GM12878 (cell line): Measurements from ENCODE around the gene HOPX. TPM values are rescaled to one million over a fixed set of nuclear protein-coding genes. Genes with fewer than 3 reads are reported as not detected.

Experiments
- ATAC-seq: fragments of 200-7000 bp; cut with Tn5 transposase; 3 replicates; pipeline ENCODE4 v1.9.1; 2020; ENCODE audit warnings: mild to moderate bottlenecking, moderate library complexity
- BruUV-seq: library from RNA; stranded (reverse); fragments of 400-500 nt; replicated peaks from 2 replicates; lab custom pipeline; 2021; lab: Mats Ljungman, UMichigan
- CTCF ChIA-PET: fragments of 300-600 bp; sonication (Branson Sonifier 250); formaldehyde crosslinking; extraction: SDS; loops from one replicate; lab custom pipeline; 2021; ENCODE audit warnings: inconsistent platforms; lab: Yijun Ruan, JAX
- POLR2A ChIA-PET: fragments of 350-600 bp; formaldehyde crosslinking; extraction: SDS; loops from one replicate; lab custom pipeline; 2021; ENCODE audit warnings: inconsistent platforms; lab: Charles Lee
- RAD21 ChIA-PET: fragments of 300-600 bp; sonication (Branson Sonifier 250); formaldehyde crosslinking; loops from one replicate; lab custom pipeline; 2023; ENCODE audit warnings: antibody characterized with exemption; ENCODE audit not compliant: unreplicated experiment; lab: Charles Lee
- SMC1A ChIA-PET: fragments of 300-600 bp; sonication (Branson Sonifier 250); formaldehyde crosslinking; loops from one replicate; lab custom pipeline; 2023; ENCODE audit not compliant: unreplicated experiment, uncharacterized antibody; lab: Charles Lee
- DNase-seq: peaks from one replicate; pipeline ENCODE4 v3.0.0-alpha.2; 2011; ENCODE audit warnings: low read depth, low spot score
- FAIRE-seq: peaks from 3 replicates; lab custom pipeline; 2011; peaks lifted over from hg19 to GRCh38; lab: Jason Lieb, UNC
- H2AFZ ChIP-seq: 2 replicates; pipeline ENCODE4 v1.6.0; 2011; ENCODE audit warnings: low read depth, low read length, control low read depth; ENCODE audit not compliant: control insufficient read depth
- H3K27ac ChIP-seq: 2 replicates; pipeline ENCODE4 v1.5.1; 2011; ENCODE audit warnings: control low read depth; ENCODE audit not compliant: control insufficient read depth, insufficient read depth
- H3K27me3 ChIP-seq, 2 experiments: replicated peaks in 1 of 2; 2 replicates each; pipeline versions ENCODE4 v1.6.0 to v1.6.1; 2011; ENCODE audit warnings: low read length in 1 of 2; ENCODE audit not compliant: control insufficient read depth in 2 of 2, insufficient read depth in 2 of 2
- H3K36me3 ChIP-seq, 2 experiments: 2 replicates each; pipeline ENCODE4 v1.5.1; 2011; ENCODE audit warnings: low read length in 1 of 2; ENCODE audit not compliant: control insufficient read depth in 2 of 2, insufficient read depth in 2 of 2
- H3K4me1 ChIP-seq: 2 replicates; pipeline ENCODE4 v1.6.1; 2011; ENCODE audit warnings: mild to moderate bottlenecking, low read length, moderate library complexity, mixed read lengths; ENCODE audit not compliant: control insufficient read depth, insufficient read depth
- H3K4me2 ChIP-seq: 2 replicates; pipeline ENCODE4 v1.6.0; 2011; ENCODE audit warnings: control low read depth; ENCODE audit not compliant: control insufficient read depth, insufficient read depth
- H3K4me3 ChIP-seq: fragments of 200-600 bp; sonication (generic); 2 replicates; pipeline ENCODE4 v1.5.1; 2016
- H3K79me2 ChIP-seq: 2 replicates; pipeline ENCODE4 v1.6.0; 2011; ENCODE audit warnings: low read length; ENCODE audit not compliant: control insufficient read depth, insufficient read depth
- H3K9ac ChIP-seq: 2 replicates; pipeline ENCODE4 v1.8.0; 2011; ENCODE audit warnings: low read length, control low read depth, mixed read lengths; ENCODE audit not compliant: control insufficient read depth, insufficient read depth
- H3K9me3 ChIP-seq: replicated peaks from 3 replicates; pipeline ENCODE4 v1.5.1; 2011; ENCODE audit warnings: mild to moderate bottlenecking, low read length; ENCODE audit not compliant: control insufficient read depth, insufficient read depth
- H4K20me1 ChIP-seq: 2 replicates; pipeline ENCODE4 v1.6.0; 2011; ENCODE audit not compliant: control insufficient read depth, insufficient read depth
- BACH1 ChIP-seq: fragments of 450-650 bp; IDR thresholded peaks from 2 replicates; pipeline ENCODE4 v1.6.1; 2017; ENCODE audit warnings: mild to moderate bottlenecking, borderline replicate concordance
- BCL11A ChIP-seq: IDR thresholded peaks from 2 replicates; pipeline ENCODE4 v1.6.1; 2011; ENCODE audit warnings: low read depth, low read length
- BHLHE40 ChIP-seq, 2 experiments: fragments of 450-650 bp in 1 of 2; IDR thresholded peaks; 2 replicates each; pipeline ENCODE4 v1.6.1; 2011 to 2017; ENCODE audit warnings: low read depth in 2 of 2, borderline replicate concordance in 1 of 2, improper control_type of control experiment in 1 of 2, low read length in 1 of 2, mild to moderate bottlenecking in 1 of 2
- CBX3 ChIP-seq: fragments of 200-600 bp; sonication (generic); IDR thresholded peaks from 2 replicates; pipeline ENCODE4 v1.6.1; 2016; ENCODE audit warnings: low read depth, borderline replicate concordance
- EP300 ChIP-seq, 2 experiments: fragments of 150-350 bp in 1 of 2; IDR thresholded peaks; 2 replicates each; pipeline ENCODE4 v1.6.1; 2011 to 2012; ENCODE audit warnings: low read depth in 2 of 2, low read length in 2 of 2, borderline replicate concordance in 1 of 2, improper control_type of control experiment in 1 of 2, inconsistent platforms in 1 of 2; ENCODE audit not compliant: control insufficient read depth in 1 of 2
- EZH2 ChIP-seq: IDR thresholded peaks from 2 replicates; pipeline ENCODE4 v1.6.1; 2012; ENCODE audit warnings: low read depth, mild to moderate bottlenecking, control low read depth, inconsistent platforms, low read length, borderline replicate concordance; ENCODE audit not compliant: control insufficient read depth
- GABPA ChIP-seq: IDR thresholded peaks from 2 replicates; pipeline ENCODE4 v1.6.1; 2014; ENCODE audit warnings: antibody characterized with exemption, low read depth, mild to moderate bottlenecking, inconsistent platforms
- HCFC1 ChIP-seq: fragments of 150-350 bp; IDR thresholded peaks from 2 replicates; pipeline ENCODE4 v1.6.1; 2014; ENCODE audit warnings: low read length
- MTA3 ChIP-seq: IDR thresholded peaks from 2 replicates; pipeline ENCODE4 v1.6.1; 2012; ENCODE audit warnings: low read length, inconsistent platforms, borderline replicate concordance
- RB1 ChIP-seq: fragments of 450-650 bp; formaldehyde crosslinking; IDR thresholded peaks from 2 replicates; pipeline ENCODE4 v1.6.1; 2017; ENCODE audit warnings: mild to moderate bottlenecking, borderline replicate concordance
- RELB ChIP-seq: fragments of 450-650 bp; IDR thresholded peaks from 2 replicates; pipeline ENCODE4 v1.6.1; 2017; ENCODE audit warnings: low read depth, mild to moderate bottlenecking, moderate library complexity
- SPI1 ChIP-seq: IDR thresholded peaks from 2 replicates; pipeline ENCODE4 v1.6.1; 2011; ENCODE audit warnings: low read depth, mild to moderate bottlenecking, low read length, moderate library complexity, borderline replicate concordance; ENCODE audit not compliant: insufficient read depth
- SREBF2 ChIP-seq: IDR thresholded peaks from 2 replicates; pipeline ENCODE4 v1.6.1; 2012; ENCODE audit warnings: mild to moderate bottlenecking, low read length
- USF1 ChIP-seq: IDR thresholded peaks from 2 replicates; pipeline ENCODE4 v1.6.1; 2011; ENCODE audit warnings: borderline replicate concordance, low read depth, mild to moderate bottlenecking, moderate library complexity, mixed read lengths, low read length; ENCODE audit not compliant: insufficient read depth; ENCODE audit errors: extremely low read length
- WGBS: methylation state at CpG from one replicate; pipeline ENCODE4 v1.1.6; 2016; ENCODE audit warnings: low lambda C conversion rate; ENCODE audit not compliant: insufficient replicate concordance, insufficient coverage; ENCODE audit errors: missing lambda C conversion rate; 5-methylcytosine and 5-hydroxymethylcytosine counted together
- in situ Hi-C: fragments of 300-500 bp; cut with MboI; formaldehyde crosslinking; loops from 9 replicates; pipeline ENCODE4 v1.14.3; 2018; ENCODE audit warnings: mixed read lengths
- intact Hi-C: fragments of 100-400 bp; cut with micrococcal nuclease; formaldehyde crosslinking; loops from one replicate; pipeline ENCODE4 v1.14.2; 2022; ENCODE audit not compliant: unreplicated experiment
- polyA plus RNA-seq, 11 experiments: library from polyadenylated mRNA; depleted of rRNA in 4 of 11; unstranded in 6 of 11; stranded (reverse) in 5 of 11; fragments of >200 nt; fragmentation: Nextera tagmentation in 4 of 11; fragmentation: Illumina TruSeq in 1 of 11; extraction: Ambion mirVana in 4 of 11; extraction: Trizol in 1 of 11; gene quantifications; 1 replicate in 1 of 11; 2 replicates in 10 of 11; pipeline versions ENCODE4 v1.2.1 to v1.2.3, GENCODE V29; 2011 to 2016; ENCODE audit warnings: inconsistent platforms in 2 of 11, missing spikeins in 2 of 11, low read depth in 1 of 11
- total RNA-seq, 4 experiments: library from RNA; depleted of rRNA in 3 of 4; stranded (reverse); fragments of >200 nt in 3 of 4; fragmentation: Illumina TruSeq in 1 of 4; extraction: Trizol in 1 of 4; gene quantifications; 2 replicates each; pipeline versions ENCODE4 v1.2.1 to v1.2.3, GENCODE V29; 2013 to 2021

The HOPX gene
- total and polyA plus RNA-seq, 10 of the 15 experiments (the other 5 are each of a cell fraction or from before 2014, with no cell fraction given) = 0.11 to 0.40 (median 0.23) TPM; not detected in 4

- intact Hi-C loops = no loop called here
- in situ Hi-C loops = no loop called here
These were observed 31.4 kb downstream of the HOPX start for GRCh38 chr4:56649445-56650261.

GRCh38 chr4:56648824-56649151 is 32.3 kb downstream of the HOPX start:
- Histone ChIP-seq H3K79me2 (no peaks in the 10 kb centered on the region), H3K4me1 (peaks cover 5% of the 10 kb centered on the region; the same call in 1 of the 2 replicates), H3K9ac (no peak overlapping the region), H3K4me3 (no peak overlapping the region), H3K36me3 (no peaks in the 10 kb centered on the region), H3K9me3 (no peaks in the 10 kb centered on the region; the same call in 2 of the 3 replicates), H2AFZ (no peak overlapping the region), H3K27me3 (peaks cover 0 to 2% of the 10 kb centered on the region in 2 experiments; a peak in 2 of 4 replicates), H4K20me1 (no peaks in the 10 kb centered on the region), H3K4me2 (no peak overlapping the region), H3K27ac (no peak overlapping the region)
- FAIRE-seq = no peak
- RAD21 ChIA-PET = no interaction called here
- CTCF ChIA-PET = interaction anchor here (1.2 kb wide), 1 partner anchor 188 kb away, joined by 4 read pairs; no protein-coding TSS in a partner anchor
- BruUV-seq = no TSS peak
- in situ Hi-C loops = no loop called here
- POLR2A ChIA-PET = no interaction called here
- intact Hi-C loops = no loop called here
- DNase-seq = no peak
- no peak for ATAC-seq
- SMC1A ChIA-PET = no interaction called here
- no peak for TF ChIP-seq HCFC1
- TF ChIP-seq MTA3 = no peak
- no peak for TF ChIP-seq USF1
- no peak for TF ChIP-seq EP300 (IDR thresholded peaks at IDR 0.05; ENCODE audit: borderline replicate concordance in 1 of 2, control insufficient read depth in 1 of 2, low read depth in 2 of 2, low read length in 2 of 2)
- no peak for TF ChIP-seq BACH1
- TF ChIP-seq BCL11A = no peak
- no peak for TF ChIP-seq GABPA
- no peak for TF ChIP-seq CBX3
- no peak for TF ChIP-seq EZH2
- no peak for TF ChIP-seq RELB
- no peak for TF ChIP-seq SREBF2
- TF ChIP-seq BHLHE40 (IDR thresholded peaks at IDR 0.05; ENCODE audit: borderline replicate concordance in 1 of 2, low read depth in 2 of 2, low read length in 1 of 2) = no peak
- no peak for TF ChIP-seq RB1

More at GRCh38 chr4:56649445-56650261, 31.4 kb downstream of the HOPX start:
- no peak overlapping the region; the same call in 1 of the 2 replicates for H2AFZ ChIP-seq
- no peak overlapping the region for H3K27ac ChIP-seq
- CTCF ChIA-PET = interaction anchor here (1.2 to 1.3 kb wide), 2 partner anchors 9 to 187 kb away, joined by 3 to 4 read pairs; no protein-coding TSS in a partner anchor
- H3K9ac ChIP-seq = no peak overlapping the region
- ATAC-seq = peak; percentile 21
- peaks cover 0 to 3% of the 10 kb centered on the region in 2 experiments; a peak in 2 of 4 replicates for H3K27me3 ChIP-seq
- TF ChIP-seq BCL11A (no peak), SPI1 (0 out of 2 replicates have a peak, but pooled peaks have one; percentile 8)
- TF ChIP-seq, all 136 proteins: peak for 1
- POLR2A ChIA-PET = no interaction called here
- no peaks in the 10 kb centered on the region for H3K36me3 ChIP-seq
- no peaks in the 10 kb centered on the region for H3K79me2 ChIP-seq
- H3K4me2 ChIP-seq = no peak overlapping the region
- H3K9me3 ChIP-seq = no peaks in the 10 kb centered on the region; the same call in 2 of the 3 replicates
- WGBS = 32% methylated on average over 5 of the region's 5 CpGs
- SMC1A ChIA-PET = interaction anchor here (1.2 kb wide), 1 partner anchor 9 kb away, joined by 4 read pairs; no protein-coding TSS in a partner anchor
- RAD21 ChIA-PET = no interaction called here
- no TSS peak for BruUV-seq
- FAIRE-seq (no peak), DNase-seq (no peak)
- H3K4me1 ChIP-seq = peaks cover 5% of the 10 kb centered on the region; the same call in 1 of the 2 replicates
- no peaks in the 10 kb centered on the region for H4K20me1 ChIP-seq
- H3K4me3 ChIP-seq = no peak overlapping the region
